Upper lobe of right lung (tissue), 1 donor: ENCODE results near the gene WIPF1. TPM values are rescaled to one million over a fixed set of nuclear protein-coding genes. Genes with fewer than 3 reads are reported as not detected.
A peak's percentile ranks its signal among the peaks of the same experiment; 100 is the strongest.

Experiments used
- ATAC-seq: fragments of 200-7000 bp; cut with Tn5 transposase; one replicate; pipeline ENCODE4 v1.9.1; 2020; ENCODE audit warnings: mild to moderate bottlenecking, moderate library complexity
- DNase-seq: peaks from one replicate; pipeline ENCODE4 v3.0.0-alpha.2; 2020
- H3K27ac ChIP-seq: fragments of 200-600 bp; one replicate; pipeline ENCODE4 v1.8.0; 2022
- H3K27me3 ChIP-seq: fragments of 200-600 bp; one replicate; pipeline ENCODE4 v1.8.0; 2022; ENCODE audit warnings: mild to moderate bottlenecking
- H3K36me3 ChIP-seq: fragments of 200-600 bp; one replicate; pipeline ENCODE4 v1.8.0; 2022
- H3K4me1 ChIP-seq: fragments of 200-600 bp; one replicate; pipeline ENCODE4 v1.8.0; 2022
- H3K4me3 ChIP-seq: fragments of 200-600 bp; one replicate; pipeline ENCODE4 v1.8.0; 2022; ENCODE audit warnings: mild to moderate bottlenecking
- H3K9me3 ChIP-seq: fragments of 200-600 bp; one replicate; pipeline ENCODE4 v1.8.0; 2022
- intact Hi-C: fragments of 100-400 bp; cut with DNase I; formaldehyde crosslinking; loops from one replicate; pipeline ENCODE4 v1.11.0; 2022
- total RNA-seq: library from RNA; stranded (reverse); fragmentation: NEBNext Ultra II Directional; extraction: Animal tissue kit (Norgen Biotek cat#: 25700); gene quantifications from one replicate; pipeline ENCODE4 v1.2.1, GENCODE V29; 2021
- TF ChIP-seq, protein P1 (sequence below): fragments of 200-600 bp; IDR thresholded peaks from one replicate; pipeline ENCODE4 v1.8.0; 2022; ENCODE audit warnings: antibody characterized with exemption
- donor health status: DM: no; HTN: yes; CAD: no; lungs with severe emphysema.

Gene WIPF1
- total RNA-seq, 1 donor from 2014 or later: 71.5 TPM

- Histone ChIP-seq H3K9me3 (no peaks in the 10 kb centered on the region), H3K4me1 (no peaks in the 10 kb centered on the region), H3K36me3 (peaks cover 76% of the 10 kb centered on the region), H3K27me3 (no peaks in the 10 kb centered on the region), H3K27ac (no peak overlapping the region), H3K4me3 (no peak overlapping the region)
- intact Hi-C loops: no loop called here
- ATAC-seq (no peak), DNase-seq (no peak)
- TF ChIP-seq, protein P1, sequence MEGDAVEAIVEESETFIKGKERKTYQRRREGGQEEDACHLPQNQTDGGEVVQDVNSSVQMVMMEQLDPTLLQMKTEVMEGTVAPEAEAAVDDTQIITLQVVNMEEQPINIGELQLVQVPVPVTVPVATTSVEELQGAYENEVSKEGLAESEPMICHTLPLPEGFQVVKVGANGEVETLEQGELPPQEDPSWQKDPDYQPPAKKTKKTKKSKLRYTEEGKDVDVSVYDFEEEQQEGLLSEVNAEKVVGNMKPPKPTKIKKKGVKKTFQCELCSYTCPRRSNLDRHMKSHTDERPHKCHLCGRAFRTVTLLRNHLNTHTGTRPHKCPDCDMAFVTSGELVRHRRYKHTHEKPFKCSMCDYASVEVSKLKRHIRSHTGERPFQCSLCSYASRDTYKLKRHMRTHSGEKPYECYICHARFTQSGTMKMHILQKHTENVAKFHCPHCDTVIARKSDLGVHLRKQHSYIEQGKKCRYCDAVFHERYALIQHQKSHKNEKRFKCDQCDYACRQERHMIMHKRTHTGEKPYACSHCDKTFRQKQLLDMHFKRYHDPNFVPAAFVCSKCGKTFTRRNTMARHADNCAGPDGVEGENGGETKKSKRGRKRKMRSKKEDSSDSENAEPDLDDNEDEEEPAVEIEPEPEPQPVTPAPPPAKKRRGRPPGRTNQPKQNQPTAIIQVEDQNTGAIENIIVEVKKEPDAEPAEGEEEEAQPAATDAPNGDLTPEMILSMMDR: no peak
Observed at GRCh38 chr2:174563530-174564282, 33.9 kb downstream of the WIPF1 start.

DNA sequence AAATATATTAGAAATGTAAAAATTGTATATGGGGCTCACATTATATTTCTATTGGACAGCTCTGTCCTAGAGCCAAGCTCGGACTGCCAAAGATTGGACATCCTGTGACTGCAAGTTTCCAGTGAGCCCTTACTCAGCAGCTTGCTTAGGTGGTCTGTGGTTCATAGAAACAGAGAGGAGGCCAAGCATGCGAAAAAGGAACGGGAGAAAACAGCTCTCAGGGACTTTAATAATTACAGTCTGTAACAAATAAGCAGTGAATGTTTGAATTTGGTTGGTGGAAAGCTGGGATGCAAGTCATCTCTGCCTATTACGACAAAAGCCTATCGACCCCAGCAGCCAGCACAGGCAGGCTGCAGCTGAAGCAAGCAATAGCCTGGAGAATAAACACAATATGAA lies 35.6 kb downstream of the WIPF1 start:
- no peak for DNase-seq
- Histone ChIP-seq H3K4me3 (no peak overlapping the region), H3K4me1 (no peaks in the 10 kb centered on the region), H3K27ac (no peak overlapping the region), H3K36me3 (peaks cover 64% of the 10 kb centered on the region), H3K27me3 (no peaks in the 10 kb centered on the region), H3K9me3 (no peaks in the 10 kb centered on the region)
- TF ChIP-seq, protein P1: no peak
- ATAC-seq: no peak
- intact Hi-C loops: no loop called here

DNA sequence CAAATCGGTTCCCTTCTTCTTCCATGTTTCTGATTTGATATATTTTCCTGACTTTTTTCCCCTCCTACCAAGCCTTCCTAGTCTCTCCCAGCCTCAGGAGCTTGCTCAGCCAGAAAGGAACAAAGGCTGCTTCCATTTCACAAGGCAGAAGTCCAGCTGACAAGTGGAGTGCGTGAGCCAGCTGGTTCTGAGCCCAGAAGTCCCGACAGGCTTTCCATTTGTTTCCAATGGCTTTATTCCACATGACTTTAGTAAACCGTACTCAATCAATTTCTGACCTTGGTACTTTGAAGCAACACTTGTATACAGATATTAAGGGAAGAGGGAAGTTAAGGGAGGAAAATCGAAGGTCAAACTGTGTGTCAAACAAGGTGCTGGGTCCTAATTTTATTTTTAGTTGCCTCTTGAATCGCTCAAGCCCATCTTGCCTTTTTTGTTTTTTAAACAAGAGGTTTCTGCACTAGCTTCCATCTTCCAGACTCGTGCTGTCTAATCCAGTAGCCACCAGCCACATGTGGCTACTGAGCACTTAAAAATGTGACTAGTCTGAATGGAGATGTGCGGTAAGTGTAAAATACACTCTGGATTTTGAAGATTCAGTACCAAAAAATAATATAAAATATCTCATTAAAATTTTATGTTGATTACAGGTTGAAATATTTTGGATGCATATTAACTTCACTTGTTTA lies 36.2 kb downstream of the WIPF1 start:
- intact Hi-C loops: no loop called here
- DNase-seq: no peak
- Histone ChIP-seq H3K4me1 (no peaks in the 10 kb centered on the region), H3K9me3 (no peaks in the 10 kb centered on the region), H3K27ac (no peak overlapping the region), H3K36me3 (peaks cover 59% of the 10 kb centered on the region), H3K27me3 (no peaks in the 10 kb centered on the region), H3K4me3 (no peak overlapping the region)
- TF ChIP-seq, protein P1: no peak
- ATAC-seq: peak; percentile 58

GRCh38 chr2:174560737-174561136 lies 36.9 kb downstream of the WIPF1 start:
- Histone ChIP-seq H3K4me1 (no peaks in the 10 kb centered on the region), H3K9me3 (no peaks in the 10 kb centered on the region), H3K27ac (no peak overlapping the region), H3K4me3 (no peak overlapping the region), H3K36me3 (peaks cover 52% of the 10 kb centered on the region), H3K27me3 (no peaks in the 10 kb centered on the region)
- TF ChIP-seq, protein P1: no peak
- intact Hi-C loops: no loop called here
- ATAC-seq (no peak), DNase-seq (no peak)

GRCh38 chr2:174555998-174556397 lies 41.6 kb downstream of the WIPF1 start:
- no peaks in the 10 kb centered on the region for H3K27me3 ChIP-seq
- no peak for ATAC-seq
- no peak overlapping the region for H3K4me3 ChIP-seq
- H3K9me3 ChIP-seq: no peaks in the 10 kb centered on the region
- intact Hi-C loops: no loop called here
- peaks cover 8% of the 10 kb centered on the region for H3K36me3 ChIP-seq
- no peak for DNase-seq
- no peaks in the 10 kb centered on the region for H3K4me1 ChIP-seq
- TF ChIP-seq, protein P1: no peak
- no peak overlapping the region for H3K27ac ChIP-seq
